H1 (cell line): ENCODE results near the gene TJP2. TPM values are rescaled to one million over a fixed set of nuclear protein-coding genes. Genes with fewer than 3 reads are reported as not detected.
A peak's percentile ranks its signal among the peaks of the same experiment; 100 is the strongest.

Source experiments
- CTCF ChIA-PET: fragments of 300-600 bp; sonication (Branson Sonifier 250); formaldehyde crosslinking; loops from one replicate; lab custom pipeline; 2021; ENCODE audit not compliant: partially characterized antibody; lab: Charles Lee
- POLR2A ChIA-PET: fragments of 300-600 bp; sonication (Branson Sonifier 250); formaldehyde crosslinking; loops from one replicate; lab custom pipeline; 2021; ENCODE audit warnings: inconsistent platforms; ENCODE audit not compliant: partially characterized antibody; lab: Charles Lee
- DNase-seq, 2 experiments: peaks; one replicate each; pipeline versions ENCODE4 v3.0.0 to v3.0.0-alpha.2; 2010 to 2022; ENCODE audit warnings: low spot score in 2 of 2, low read depth in 1 of 2, mixed read lengths in 1 of 2
- FAIRE-seq: peaks from 2 replicates; lab custom pipeline; 2011; peaks lifted over from hg19 to GRCh38; lab: Jason Lieb, UNC
- H2AFZ ChIP-seq: 2 replicates; pipeline ENCODE4 v1.8.1; 2012; ENCODE audit warnings: low read length, inconsistent platforms
- H2AK5ac ChIP-seq: 2 replicates; pipeline ENCODE4 v1.6.1; 2013; ENCODE audit warnings: low read depth, low read length
- H2BK120ac ChIP-seq: replicated peaks from 2 replicates; pipeline ENCODE3; 2013; ENCODE audit warnings: low read depth, low read length, inconsistent platforms
- H2BK12ac ChIP-seq: 2 replicates; pipeline ENCODE4 v1.6.1; 2013; ENCODE audit warnings: low read depth, low read length
- H2BK15ac ChIP-seq: 2 replicates; pipeline ENCODE4 v1.6.1; 2013; ENCODE audit warnings: low read length
- H2BK20ac ChIP-seq: 2 replicates; pipeline ENCODE4 v1.6.1; 2013; ENCODE audit warnings: low read length
- H2BK5ac ChIP-seq: 2 replicates; pipeline ENCODE4 v1.6.1; 2013; ENCODE audit warnings: low read depth, low read length
- H3K14ac ChIP-seq: 2 replicates; pipeline ENCODE4 v1.6.1; 2013; ENCODE audit warnings: inconsistent platforms; ENCODE audit not compliant: insufficient read length
- H3K18ac ChIP-seq: 2 replicates; pipeline ENCODE4 v1.6.1; 2013; ENCODE audit warnings: low read length; ENCODE audit errors: extremely low read depth
- H3K23ac ChIP-seq: 2 replicates; pipeline ENCODE4 v1.6.1; 2013; ENCODE audit warnings: inconsistent platforms; ENCODE audit not compliant: insufficient read length
- H3K23me2 ChIP-seq: 2 replicates; pipeline ENCODE4 v1.6.1; 2013; ENCODE audit warnings: low read depth, low read length
- H3K27ac ChIP-seq: 2 replicates; pipeline ENCODE4 v1.6.1; 2011; ENCODE audit warnings: low read depth, low read length, inconsistent platforms
- H3K27me3 ChIP-seq, 4 experiments: replicated peaks in 1 of 4; 1 replicate in 1 of 4; 2 replicates in 3 of 4; pipeline versions ENCODE4 v1.6.1 to v1.8.1; 2011 to 2013; ENCODE audit warnings: low read length in 3 of 4, mild to moderate bottlenecking in 3 of 4, inconsistent platforms in 2 of 4, mixed read lengths in 2 of 4, moderate library complexity in 1 of 4; ENCODE audit not compliant: control insufficient read depth in 3 of 4, insufficient read depth in 3 of 4; ENCODE audit errors: extremely low read depth in 1 of 4
- H3K36me3 ChIP-seq, 4 experiments: 2 replicates each; pipeline versions ENCODE4 v1.6.1 to v1.8.1; 2011 to 2013; ENCODE audit warnings: mild to moderate bottlenecking in 4 of 4, low read length in 3 of 4, moderate library complexity in 2 of 4, control low read depth in 1 of 4, inconsistent platforms in 1 of 4; ENCODE audit not compliant: insufficient read depth in 4 of 4, control insufficient read depth in 2 of 4
- H3K4ac ChIP-seq: replicated peaks from 2 replicates; pipeline ENCODE3; 2013; ENCODE audit warnings: low read length, low read depth, mixed read lengths, inconsistent platforms; ENCODE audit not compliant: insufficient read length
- H3K4me1 ChIP-seq, 4 experiments: replicated peaks in 1 of 4; 1 replicate in 1 of 4; 2 replicates in 3 of 4; pipeline versions ENCODE4 v1.6.1 to v1.8.1; 2011 to 2013; ENCODE audit warnings: low read length in 3 of 4, inconsistent platforms in 2 of 4, mixed read lengths in 1 of 4; ENCODE audit not compliant: insufficient read depth in 4 of 4, control insufficient read depth in 3 of 4
- H3K4me2 ChIP-seq, 2 experiments: 2 replicates each; pipeline versions ENCODE4 v1.6.1 to v1.8.1; 2011 to 2013; ENCODE audit warnings: low read depth in 2 of 2, low read length in 2 of 2, control low read depth in 1 of 2, inconsistent platforms in 1 of 2, mild to moderate bottlenecking in 1 of 2; ENCODE audit not compliant: insufficient read depth in 1 of 2
- H3K4me3 ChIP-seq, 4 experiments: fragments of 200-600, 300-600 bp in 1 of 4; sonication (generic), shearing (Covaris generic), sonication (Bioruptor Twin) in 1 of 4; 2 replicates each; pipeline versions ENCODE4 v1.5.1 to v1.8.1; 2011 to 2016; ENCODE audit warnings: low read length in 4 of 4, low read depth in 3 of 4, control low read depth in 2 of 4, inconsistent platforms in 2 of 4, mild to moderate bottlenecking in 2 of 4, mixed read lengths in 1 of 4, moderate library complexity in 1 of 4; ENCODE audit not compliant: insufficient read depth in 2 of 4; ENCODE audit errors: extremely low read depth in 1 of 4
- H3K56ac ChIP-seq: replicated peaks from 2 replicates; pipeline ENCODE3; 2013; ENCODE audit warnings: low read depth, mild to moderate bottlenecking, mixed read lengths, low read length, inconsistent platforms; ENCODE audit not compliant: insufficient read length
- H3K79me1 ChIP-seq: 2 replicates; pipeline ENCODE4 v1.6.1; 2013; ENCODE audit warnings: low read depth, low read length, control low read depth
- H3K79me2 ChIP-seq, 2 experiments: 2 replicates each; pipeline versions ENCODE4 v1.6.1 to v1.8.1; 2012 to 2013; ENCODE audit warnings: low read length in 2 of 2, mild to moderate bottlenecking in 2 of 2, inconsistent platforms in 1 of 2; ENCODE audit not compliant: insufficient read depth in 2 of 2, control insufficient read depth in 1 of 2
- H3K9ac ChIP-seq, 4 experiments: replicated peaks in 1 of 4; 1 replicate in 1 of 4; 2 replicates in 3 of 4; pipeline versions ENCODE4 v1.6.1 to v1.8.1; 2011 to 2013; ENCODE audit warnings: low read depth in 3 of 4, low read length in 3 of 4, control low read depth in 2 of 4, mild to moderate bottlenecking in 2 of 4, moderate library complexity in 2 of 4, inconsistent platforms in 1 of 4; ENCODE audit errors: extremely low read depth in 1 of 4
- H3K9me3 ChIP-seq, 2 experiments: 2 replicates each; pipeline versions ENCODE4 v1.6.1 to v1.8.1; 2012 to 2013; ENCODE audit warnings: mild to moderate bottlenecking in 2 of 2, moderate library complexity in 2 of 2, control low read depth in 1 of 2, inconsistent platforms in 1 of 2, low read depth in 1 of 2, low read length in 1 of 2, mixed read lengths in 1 of 2; ENCODE audit not compliant: insufficient read depth in 2 of 2
- H4K20me1 ChIP-seq, 2 experiments: replicated peaks in 1 of 2; 2 replicates each; pipeline versions ENCODE3 to v1.8.1; 2011 to 2013; ENCODE audit warnings: inconsistent platforms in 2 of 2, low read length in 2 of 2, mild to moderate bottlenecking in 1 of 2; ENCODE audit not compliant: insufficient read depth in 2 of 2, control insufficient read depth in 1 of 2
- H4K5ac ChIP-seq: 2 replicates; pipeline ENCODE4 v1.6.1; 2013; ENCODE audit warnings: low read length, low read depth, mixed read lengths, inconsistent platforms; ENCODE audit not compliant: insufficient read length
- H4K8ac ChIP-seq: 2 replicates; pipeline ENCODE4 v1.8.0; 2013; ENCODE audit warnings: mild to moderate bottlenecking, moderate library complexity, low read length, inconsistent platforms; ENCODE audit not compliant: insufficient read depth; ENCODE audit errors: extremely low read depth
- H4K91ac ChIP-seq: replicated peaks from 2 replicates; pipeline ENCODE3; 2013; ENCODE audit warnings: low read length, mixed read lengths, inconsistent platforms; ENCODE audit not compliant: insufficient read length
- BRCA1 ChIP-seq: IDR thresholded peaks from 2 replicates; pipeline ENCODE4 v1.6.1; 2012; ENCODE audit warnings: low read depth, low read length, improper control_type of control experiment
- CHD1 ChIP-seq: IDR thresholded peaks from 2 replicates; pipeline ENCODE4 v1.6.1; 2012; ENCODE audit warnings: low read depth, low read length, improper control_type of control experiment
- CTBP2 ChIP-seq: IDR thresholded peaks from 2 replicates; pipeline ENCODE4 v1.7.0; 2011; ENCODE audit warnings: borderline replicate concordance, mild to moderate bottlenecking, moderate library complexity, mixed read lengths, low read length; ENCODE audit not compliant: insufficient read depth, insufficient read length
- EP300 ChIP-seq, 2 experiments: IDR thresholded peaks; 1 replicate in 1 of 2; 2 replicates in 1 of 2; pipeline ENCODE4 v1.6.1; 2011 to 2012; ENCODE audit warnings: low read depth in 2 of 2, low read length in 2 of 2, mild to moderate bottlenecking in 2 of 2, borderline replicate concordance in 1 of 2, inconsistent platforms in 1 of 2, moderate library complexity in 1 of 2
- FOSL1 ChIP-seq: IDR thresholded peaks from 2 replicates; pipeline ENCODE4 v1.6.1; 2011; ENCODE audit warnings: mild to moderate bottlenecking, low read depth, low read length, moderate library complexity; ENCODE audit not compliant: insufficient read depth
- GTF2F1 ChIP-seq: IDR thresholded peaks from 2 replicates; pipeline ENCODE4 v1.6.1; 2012; ENCODE audit warnings: low read depth, low read length, improper control_type of control experiment, borderline replicate concordance
- MAFK ChIP-seq: IDR thresholded peaks from 2 replicates; pipeline ENCODE4 v1.6.1; 2012; ENCODE audit warnings: low read depth, mild to moderate bottlenecking, improper control_type of control experiment, low read length
- RNF2 ChIP-seq: fragments of 200-900, 300-1000 bp; sonication (generic); IDR thresholded peaks from 2 replicates; pipeline ENCODE4 v1.7.1; 2016; ENCODE audit warnings: borderline replicate concordance, low read depth, mild to moderate bottlenecking, antibody characterized with exemption, low read length; ENCODE audit not compliant: poor library complexity, severe bottlenecking; ENCODE audit errors: missing control alignments
- SP2 ChIP-seq: IDR thresholded peaks from 2 replicates; pipeline ENCODE4 v1.6.1; 2012; ENCODE audit warnings: mild to moderate bottlenecking, low read length, inconsistent platforms
- WGBS, 2 experiments: shearing (Covaris generic) in 1 of 2; methylation state at CpG; one replicate each; pipeline versions ENCODE4 v1.1.6 to v1.1.7; 2013 to 2015; ENCODE audit warnings: low lambda C conversion rate in 2 of 2, mixed read lengths in 2 of 2, inconsistent platforms in 1 of 2, low coverage in 1 of 2, missing lambda C conversion rate in 1 of 2; ENCODE audit not compliant: insufficient replicate concordance in 2 of 2, insufficient coverage in 1 of 2, insufficient read length in 1 of 2; ENCODE audit errors: extremely low coverage in 1 of 2, missing lambda C conversion rate in 1 of 2; 5-methylcytosine and 5-hydroxymethylcytosine counted together
- polyA plus RNA-seq, 7 experiments: library from polyadenylated mRNA; depleted of rRNA in 3 of 7; stranded (reverse) in 5 of 7; unstranded in 2 of 7; fragments of >200 nt in 5 of 7; fragments of 200-250 nt in 2 of 7; gene quantifications; 1 replicate in 5 of 7; 2 replicates in 1 of 7; 4 replicates in 1 of 7; pipeline versions ENCODE4 v1.2.1 to v1.2.3, GENCODE V29; 2011 to 2013; ENCODE audit warnings: missing spikeins in 2 of 7, mixed read lengths in 2 of 7
- total RNA-seq: library from RNA; stranded (reverse); fragmentation: NEBNext Ultra II Directional; extraction: Animal tissue kit (Norgen Biotek cat#: 25700); gene quantifications from 2 replicates; pipeline ENCODE4 v1.2.1, GENCODE V29; 2021

Gene TJP2
- total and polyA plus RNA-seq, 2 of the 8 experiments (the other 6 are each of a cell fraction or from before 2014, with no cell fraction given): 54.9 to 137 TPM

DNA sequence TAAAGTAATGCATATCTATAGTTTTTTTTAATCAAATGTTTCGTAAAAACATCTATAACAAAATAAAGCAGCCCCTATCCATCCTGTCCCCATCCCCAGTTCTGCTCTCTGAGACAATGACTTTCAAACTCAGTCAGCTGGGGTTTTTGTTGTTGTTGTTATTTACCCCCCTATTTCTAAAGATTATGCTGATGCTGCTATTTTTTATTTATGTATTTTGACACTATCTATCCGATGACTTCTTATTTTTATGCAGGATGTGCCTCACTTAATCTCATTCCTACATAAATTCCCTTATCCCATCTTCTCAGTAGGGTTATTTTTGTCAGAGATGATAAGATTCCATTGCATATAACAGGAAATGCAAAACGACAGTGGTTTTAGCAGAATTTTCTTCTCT lies 105.7 kb downstream of the TJP2 start:
- CTCF ChIA-PET: no interaction called here
- Histone ChIP-seq H3K9me3 (peaks cover 0 to 4% of the 10 kb centered on the region in 2 experiments; a peak in 1 of 4 replicates), H2AFZ (no peak overlapping the region), H3K18ac (no peak overlapping the region), H3K36me3 (no peaks in the 10 kb centered on the region), H3K4ac (no peak overlapping the region), H4K8ac (no peak overlapping the region), H2BK20ac (no peak overlapping the region), H3K79me2 (no peaks in the 10 kb centered on the region), H3K23ac (no peak overlapping the region), H2BK12ac (no peak overlapping the region), H2BK5ac (no peak overlapping the region), H2BK15ac (no peak overlapping the region), H3K4me1 (peaks cover 0 to 3% (median 1%) of the 10 kb centered on the region in 4 experiments; a peak in 1 of 7 replicates), H4K5ac (no peak overlapping the region), H3K14ac (no peak overlapping the region), H3K23me2 (no peaks in the 10 kb centered on the region), H3K9ac (no peak overlapping the region), H3K27me3 (no peaks in the 10 kb centered on the region), H3K56ac (no peak overlapping the region), H3K4me3 (no peak overlapping the region), H3K27ac (no peak overlapping the region), H4K20me1 (no peaks in the 10 kb centered on the region), H2AK5ac (no peak overlapping the region), H2BK120ac (no peak overlapping the region), H3K79me1 (no peaks in the 10 kb centered on the region), H4K91ac (no peak overlapping the region), H3K4me2 (no peak overlapping the region)
- POLR2A ChIA-PET: no interaction called here
- FAIRE-seq (no peak), DNase-seq (no peak)
- WGBS, 2 experiments: 58% methylated on average over 3 of the region's 3 CpGs; no CpG with 5 or more reads in 1 of the 2 experiments
- TF ChIP-seq SP2: no peak
- TF ChIP-seq EP300 (IDR thresholded peaks at IDR 0.05; ENCODE audit: borderline replicate concordance in 1 of 2, low read depth in 2 of 2, low read length in 2 of 2): no peak
- no peak for TF ChIP-seq FOSL1
- TF ChIP-seq RNF2: no peak
- no peak for TF ChIP-seq GTF2F1
- TF ChIP-seq CHD1: no peak
- no peak for TF ChIP-seq BRCA1
- TF ChIP-seq MAFK: peak; percentile 55; the same call in 1 of the 2 replicates
- no peak for TF ChIP-seq CTBP2
